Lung (tissue), 12 donors: Measurements from ENCODE around the gene SUMO3. TPM values are rescaled to one million over a fixed set of nuclear protein-coding genes. Genes with fewer than 3 reads are reported as not detected.

Source experiments
- ATAC-seq: fragments of 200-7000 bp; cut with Tn5 transposase; one replicate; pipeline ENCODE4 v1.9.1; 2020; ENCODE audit warnings: moderate number of reproducible peaks; ENCODE audit not compliant: insufficient read depth, low FRiP score
- DNase-seq, 3 donors: peaks; one replicate each; pipeline ENCODE4 v3.0.0-alpha.2; 2013 to 2017
- H3K27ac ChIP-seq, 2 donors: one replicate each; pipeline ENCODE4 v1.5.1; 2013; ENCODE audit warnings: mild to moderate bottlenecking in 2 of 2, moderate library complexity in 2 of 2, control low read depth in 1 of 2, inconsistent platforms in 1 of 2, low read depth in 1 of 2, low read length in 1 of 2
- H3K27me3 ChIP-seq, 3 donors: one replicate each; pipeline ENCODE4 v1.5.1; 2013; ENCODE audit warnings: low read length in 2 of 3; ENCODE audit not compliant: control insufficient read depth in 3 of 3, insufficient read depth in 3 of 3
- H3K36me3 ChIP-seq, 4 donors: one replicate each; pipeline ENCODE4 v1.5.1; 2013; ENCODE audit warnings: low read length in 4 of 4, mild to moderate bottlenecking in 1 of 4, moderate library complexity in 1 of 4; ENCODE audit not compliant: control insufficient read depth in 4 of 4, insufficient read depth in 4 of 4
- H3K4me1 ChIP-seq, 5 donors: one replicate each; pipeline ENCODE4 v1.5.1; 2013; ENCODE audit warnings: low read length in 5 of 5, mild to moderate bottlenecking in 2 of 5, moderate library complexity in 1 of 5; ENCODE audit not compliant: control insufficient read depth in 5 of 5, insufficient read depth in 5 of 5
- H3K4me3 ChIP-seq: one replicate; pipeline ENCODE4 v1.5.1; 2013; ENCODE audit warnings: mild to moderate bottlenecking, control low read depth, moderate library complexity
- H3K9ac ChIP-seq, 2 donors: one replicate each; pipeline ENCODE4 v1.5.1; 2013; ENCODE audit warnings: low read length in 2 of 2, control low read depth in 1 of 2; ENCODE audit not compliant: insufficient read depth in 1 of 2
- H3K9me3 ChIP-seq, 4 donors: one replicate each; pipeline ENCODE4 v1.5.1; 2013; ENCODE audit warnings: low read length in 3 of 4, mild to moderate bottlenecking in 1 of 4, moderate library complexity in 1 of 4; ENCODE audit not compliant: control insufficient read depth in 4 of 4, insufficient read depth in 3 of 4
- WGBS, 2 donors: extraction: QIAGEN DNeasy Blood & Tissue Kit; methylation state at CpG; one replicate each; pipeline ENCODE4 v1.1.7; 2013; 5-methylcytosine and 5-hydroxymethylcytosine counted together
- polyA plus RNA-seq, 2 donors: library from polyadenylated mRNA; stranded (reverse); fragments of 200-250 nt; gene quantifications; one replicate each; pipeline ENCODE4 v1.2.1, GENCODE V29; 2013
- total RNA-seq, 2 donors: library from RNA; depleted of rRNA in 1 of 2; stranded (reverse); fragments of >200 nt in 1 of 2; gene quantifications; one replicate each; pipeline ENCODE4 v1.2.1, GENCODE V29; 2014 to 2021
- TF ChIP-seq, protein P1 (sequence below): IDR thresholded peaks from 2 replicates; pipeline ENCODE4 v1.5.1; 2012; ENCODE audit warnings: mild to moderate bottlenecking; ENCODE audit errors: control extremely low read depth, extremely low read depth
- donor health status: control.
- donor health status: control.
- donor health status: Bipolar disorder and iron deficiency.
- donor health status: healthy.
- donor health status: DM: yes; HTN: yes; CAD: no.

Gene SUMO3
- total and polyA plus RNA-seq, 4 donors, result 40.4 to 96.4 (median 66.0) TPM

DNA sequence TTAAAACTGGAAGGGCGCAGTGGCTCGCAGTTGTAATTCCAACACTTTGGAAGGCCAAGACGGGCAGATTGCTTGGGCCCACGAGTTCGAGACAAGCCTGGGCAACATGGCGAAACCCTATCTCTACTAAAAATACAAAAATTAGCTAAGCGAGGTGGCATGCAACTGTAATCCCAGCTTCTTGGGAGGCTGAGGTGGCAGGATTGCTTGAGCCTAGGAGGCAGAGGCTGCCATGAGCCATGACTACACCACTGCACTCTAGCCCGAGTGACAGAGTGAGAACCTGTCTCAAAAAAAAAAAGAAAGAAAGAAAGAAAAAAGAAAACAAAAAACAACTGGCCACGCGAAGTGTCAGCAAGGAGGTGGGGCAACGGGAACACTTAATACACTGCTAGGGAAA lies 22.5 kb downstream of the SUMO3 start:
- TF ChIP-seq, protein P1, sequence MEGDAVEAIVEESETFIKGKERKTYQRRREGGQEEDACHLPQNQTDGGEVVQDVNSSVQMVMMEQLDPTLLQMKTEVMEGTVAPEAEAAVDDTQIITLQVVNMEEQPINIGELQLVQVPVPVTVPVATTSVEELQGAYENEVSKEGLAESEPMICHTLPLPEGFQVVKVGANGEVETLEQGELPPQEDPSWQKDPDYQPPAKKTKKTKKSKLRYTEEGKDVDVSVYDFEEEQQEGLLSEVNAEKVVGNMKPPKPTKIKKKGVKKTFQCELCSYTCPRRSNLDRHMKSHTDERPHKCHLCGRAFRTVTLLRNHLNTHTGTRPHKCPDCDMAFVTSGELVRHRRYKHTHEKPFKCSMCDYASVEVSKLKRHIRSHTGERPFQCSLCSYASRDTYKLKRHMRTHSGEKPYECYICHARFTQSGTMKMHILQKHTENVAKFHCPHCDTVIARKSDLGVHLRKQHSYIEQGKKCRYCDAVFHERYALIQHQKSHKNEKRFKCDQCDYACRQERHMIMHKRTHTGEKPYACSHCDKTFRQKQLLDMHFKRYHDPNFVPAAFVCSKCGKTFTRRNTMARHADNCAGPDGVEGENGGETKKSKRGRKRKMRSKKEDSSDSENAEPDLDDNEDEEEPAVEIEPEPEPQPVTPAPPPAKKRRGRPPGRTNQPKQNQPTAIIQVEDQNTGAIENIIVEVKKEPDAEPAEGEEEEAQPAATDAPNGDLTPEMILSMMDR, result no peak
- Histone ChIP-seq H3K9me3 (no peaks in the 10 kb centered on the region), H3K36me3 (peaks cover 3 to 8% (median 5%) of the 10 kb centered on the region in 4 donors), H3K4me1 (peaks cover under 1 to 16% (median 6%) of the 10 kb centered on the region in 5 donors), H3K4me3 (no peak overlapping the region), H3K9ac (no peak overlapping the region), H3K27me3 (no peaks in the 10 kb centered on the region), H3K27ac (no peak overlapping the region)
- ATAC-seq, result no peak
- WGBS, 2 donors, result 93 to 94% methylated on average over 11 of the region's 11 CpGs
- no peak for DNase-seq

DNA sequence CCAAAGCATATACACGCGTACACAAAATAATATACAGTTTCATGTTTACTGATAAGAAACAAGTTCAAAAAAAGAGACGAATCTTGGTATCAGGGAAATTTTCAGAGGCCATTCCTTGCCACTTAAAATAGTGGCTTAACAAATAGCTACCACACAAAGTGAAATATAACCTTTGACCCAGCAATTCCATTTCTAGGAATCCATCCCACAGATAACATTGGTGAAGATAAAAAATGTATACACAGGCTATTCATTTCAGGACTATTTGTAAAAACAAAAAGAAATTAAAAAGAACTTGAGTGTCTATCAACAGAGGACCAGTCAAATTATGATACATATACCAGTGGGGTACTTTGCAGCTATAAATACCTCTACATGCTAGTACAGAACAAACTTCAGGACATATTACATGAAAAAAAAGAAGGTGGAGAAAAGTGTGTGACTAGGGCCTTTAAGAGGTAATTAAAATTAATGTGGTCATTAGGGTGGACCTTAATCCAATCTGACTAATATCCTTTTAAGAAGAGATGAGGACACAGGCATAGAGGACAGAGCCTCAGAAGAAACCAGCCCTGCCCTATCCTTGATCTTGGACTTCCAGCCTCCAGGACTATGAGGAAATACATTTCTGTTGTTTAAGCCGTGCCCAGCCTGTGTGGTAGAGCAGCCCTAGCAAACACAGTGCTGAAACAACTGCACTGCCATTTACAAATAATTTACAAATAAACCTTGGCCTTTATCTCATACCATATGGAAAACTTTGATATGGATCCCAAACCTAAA lies 24.1 kb downstream of the SUMO3 start:
- peaks cover 3 to 8% (median 5%) of the 10 kb centered on the region in 4 donors for H3K36me3 ChIP-seq
- H3K9ac ChIP-seq, result no peak overlapping the region
- ATAC-seq (no peak), DNase-seq (no peak)
- no peaks in the 10 kb centered on the region for H3K9me3 ChIP-seq
- 38 to 42% methylated on average over 4 of the region's 4 CpGs for WGBS, 2 donors
- H3K27me3 ChIP-seq, result no peaks in the 10 kb centered on the region
- H3K4me3 ChIP-seq, result no peak overlapping the region
- TF ChIP-seq, protein P1, result no peak
- peaks cover 0 to 7% (median 4%) of the 10 kb centered on the region in 5 donors for H3K4me1 ChIP-seq
- H3K27ac ChIP-seq, result no peak overlapping the region

DNA sequence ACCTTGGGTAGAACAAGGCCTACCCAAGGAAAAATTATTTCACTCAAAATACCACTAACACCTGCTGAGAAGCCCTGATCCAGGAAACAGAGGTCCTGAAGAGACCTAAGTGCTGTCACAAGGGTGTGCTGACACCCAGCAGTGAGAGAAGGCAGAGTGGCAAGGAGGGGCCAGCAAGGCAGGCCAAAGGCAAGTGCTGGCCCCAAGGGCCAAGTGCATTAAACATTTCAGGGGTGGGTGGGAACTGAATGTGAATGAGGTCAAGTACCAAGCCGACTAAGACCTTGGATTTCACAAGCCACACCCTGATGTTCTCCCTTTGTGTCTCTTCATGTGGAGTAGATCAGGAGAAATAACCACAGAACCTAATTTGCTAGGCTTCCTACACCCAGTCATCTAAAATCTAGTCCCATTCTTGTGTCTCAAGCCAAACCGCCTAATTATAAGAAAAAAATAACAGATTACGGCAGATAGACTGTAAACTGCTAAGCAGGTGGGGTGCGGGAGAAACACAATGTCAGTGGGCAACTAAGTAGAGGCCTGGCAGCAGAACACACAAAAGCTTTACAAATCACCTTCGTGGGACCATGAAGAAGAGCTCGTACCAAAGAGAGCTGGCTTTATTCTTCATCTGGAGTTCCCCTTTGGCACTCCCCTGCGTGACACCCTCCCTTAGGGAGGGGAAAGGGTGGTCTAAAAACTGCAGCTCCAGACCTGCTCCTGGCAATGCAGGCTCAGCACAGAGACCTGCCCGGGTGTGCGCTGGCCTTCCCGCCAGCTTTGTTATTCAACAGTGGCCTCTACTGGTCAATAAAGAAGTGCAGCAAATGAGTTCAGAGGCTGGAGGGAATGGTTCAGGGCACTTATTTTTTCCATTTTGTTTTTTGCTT lies 24.9 kb downstream of the SUMO3 start:
- Histone ChIP-seq H3K4me3 (no peak overlapping the region), H3K9me3 (no peaks in the 10 kb centered on the region), H3K27ac (no peak overlapping the region), H3K27me3 (no peaks in the 10 kb centered on the region), H3K4me1 (peaks cover 0 to 4% (median 0%) of the 10 kb centered on the region in 5 donors), H3K9ac (no peak overlapping the region), H3K36me3 (peaks cover 3 to 8% (median 5%) of the 10 kb centered on the region in 4 donors)
- ATAC-seq (peak; percentile 89), DNase-seq (peak; percentile 61 to 77 (median 74))
- 29 to 36% methylated on average over 10 of the region's 10 CpGs for WGBS, 2 donors
- TF ChIP-seq, protein P1, result peak; percentile 61
